Anterior cingulate cortex (tissue), 58 donors: ENCODE measurements around the gene PRX.
"Not testable (repeated sequence)": the region's sequence is repeated elsewhere in the genome, so short reads cannot be mapped to it uniquely, and the experiment has no call there.

ENCODE experiments used
- DNase-seq, 58 donors: peaks; one replicate each; lab custom pipeline; 2025; lab: John Stamatoyannopoulos, UW

PRX gene

GRCh38 chr19:40419066-40419612 is 6.0 kb upstream of the PRX start:
- no peak for DNase-seq

- DNase-seq: no peak
Measured at GRCh38 chr19:40418040-40418439, 4.9 kb upstream of the PRX start.

GRCh38 chr19:40417643-40417981 is 4.4 kb upstream of the PRX start:
- DNase-seq: no peak

- peak in 1 of 58 donors; percentile 5 for DNase-seq
Measured at GRCh38 chr19:40416918-40417642, 3.9 kb upstream of the PRX start.

- no peak for DNase-seq
Measured at GRCh38 chr19:40415768-40416167, 2.6 kb upstream of the PRX start.

- DNase-seq: no peak
Measured at GRCh38 chr19:40414542-40415535, 1.7 kb upstream of the PRX start.

- no peak for DNase-seq
Measured at GRCh38 chr19:40412866-40413265, 312 bp downstream of the PRX start.

- DNase-seq: no peak
Measured at GRCh38 chr19:40411958-40412499, 1.1 kb downstream of the PRX start.

- no peak for DNase-seq
Measured at GRCh38 chr19:40411125-40411842, 1.9 kb downstream of the PRX start.

- no peak for DNase-seq
Measured at GRCh38 chr19:40410030-40410389, 3.2 kb downstream of the PRX start.

GRCh38 chr19:40408598-40408925 is 4.6 kb downstream of the PRX start:
- DNase-seq: not testable (repeated sequence)

- no peak for DNase-seq
Measured at GRCh38 chr19:40407714-40408597, 5.2 kb downstream of the PRX start.

GRCh38 chr19:40403262-40403984 is 9.8 kb downstream of the PRX start:
- peak in 40 of 58 donors; percentile 5 to 57 (median 25) for DNase-seq

- DNase-seq: no peak
Measured at GRCh38 chr19:40400559-40400958, 12.6 kb downstream of the PRX start.

GRCh38 chr19:40398417-40399131 is 14.6 kb downstream of the PRX start:
- peak in 4 of 58 donors; percentile 4 to 40 (median 8) for DNase-seq

- DNase-seq: no peak
Measured at GRCh38 chr19:40397568-40397906, 15.6 kb downstream of the PRX start.

GRCh38 chr19:40396886-40397567 is 16.2 kb downstream of the PRX start:
- no peak for DNase-seq

GRCh38 chr19:40395956-40396355 is 17.2 kb downstream of the PRX start:
- no peak for DNase-seq
